ENCODE measurements around the gene TSSC4.

The TSSC4 gene

DNA sequence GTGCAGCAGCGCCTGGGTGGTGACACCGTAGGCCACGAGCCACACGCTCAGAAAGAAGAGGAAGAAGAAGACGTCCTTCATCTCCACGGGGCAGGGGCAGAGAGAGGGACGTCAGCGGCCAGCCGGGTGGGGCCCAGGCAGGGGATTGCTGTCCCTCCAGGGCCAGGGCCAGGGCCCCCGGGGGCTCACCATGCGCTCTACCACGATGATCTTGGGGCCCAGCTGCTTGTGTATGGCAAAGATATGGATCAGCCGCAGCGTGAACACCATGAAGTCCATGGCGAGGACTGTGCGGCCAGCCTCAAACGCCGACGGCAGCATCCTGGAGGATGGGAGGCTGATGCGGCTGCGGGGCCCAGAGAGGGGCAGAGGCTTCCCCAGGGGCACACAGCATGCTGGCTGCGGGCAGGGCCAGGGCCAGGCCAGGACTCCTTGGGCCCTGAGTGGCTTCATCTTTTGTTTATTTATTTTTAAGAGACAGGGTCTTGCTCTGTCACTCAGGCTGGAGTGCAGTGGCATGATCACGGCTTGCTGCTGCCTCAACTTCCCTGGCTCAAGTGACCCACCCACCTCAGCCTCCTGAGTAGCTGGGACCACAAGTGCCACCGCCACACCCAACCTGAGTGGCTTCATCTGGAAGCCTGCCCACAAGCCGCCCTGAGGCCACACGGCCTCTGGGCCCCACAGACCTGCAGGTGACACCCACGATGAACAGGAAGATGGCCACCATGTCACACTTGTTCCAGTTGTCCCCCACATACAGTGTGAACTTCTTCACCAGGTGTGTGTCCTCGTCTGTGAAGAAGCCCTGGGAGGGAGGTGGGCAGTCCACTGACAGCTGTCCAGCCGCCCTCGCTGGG lies 11.1 kb downstream of the TSSC4 start:
- Histone ChIP-seq H3K36me3 (ENCODE audit: low read depth) (no peaks in the 10 kb centered on the region), H3K4me3 (ENCODE audit: severe bottlenecking) (no peak overlapping the region), H3K27me3 (ENCODE audit: insufficient read depth, poor library complexity, severe bottlenecking) (no peaks in the 10 kb centered on the region), H3K9me3 (ENCODE audit: severe bottlenecking) (no peaks in the 10 kb centered on the region), H3K27ac (ENCODE audit: poor library complexity, severe bottlenecking) (no peak overlapping the region), H3K4me1 (ENCODE audit: insufficient read depth, poor library complexity, severe bottlenecking) (no peaks in the 10 kb centered on the region)
- ATAC-seq (ENCODE audit: low read depth) (no peak), DNase-seq (ENCODE audit: low spot score) (no peak)
- TF ChIP-seq, protein P1, sequence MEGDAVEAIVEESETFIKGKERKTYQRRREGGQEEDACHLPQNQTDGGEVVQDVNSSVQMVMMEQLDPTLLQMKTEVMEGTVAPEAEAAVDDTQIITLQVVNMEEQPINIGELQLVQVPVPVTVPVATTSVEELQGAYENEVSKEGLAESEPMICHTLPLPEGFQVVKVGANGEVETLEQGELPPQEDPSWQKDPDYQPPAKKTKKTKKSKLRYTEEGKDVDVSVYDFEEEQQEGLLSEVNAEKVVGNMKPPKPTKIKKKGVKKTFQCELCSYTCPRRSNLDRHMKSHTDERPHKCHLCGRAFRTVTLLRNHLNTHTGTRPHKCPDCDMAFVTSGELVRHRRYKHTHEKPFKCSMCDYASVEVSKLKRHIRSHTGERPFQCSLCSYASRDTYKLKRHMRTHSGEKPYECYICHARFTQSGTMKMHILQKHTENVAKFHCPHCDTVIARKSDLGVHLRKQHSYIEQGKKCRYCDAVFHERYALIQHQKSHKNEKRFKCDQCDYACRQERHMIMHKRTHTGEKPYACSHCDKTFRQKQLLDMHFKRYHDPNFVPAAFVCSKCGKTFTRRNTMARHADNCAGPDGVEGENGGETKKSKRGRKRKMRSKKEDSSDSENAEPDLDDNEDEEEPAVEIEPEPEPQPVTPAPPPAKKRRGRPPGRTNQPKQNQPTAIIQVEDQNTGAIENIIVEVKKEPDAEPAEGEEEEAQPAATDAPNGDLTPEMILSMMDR (IDR thresholded peaks at IDR 0.05; ENCODE audit: poor library complexity, severe bottlenecking) = no peak

DNA sequence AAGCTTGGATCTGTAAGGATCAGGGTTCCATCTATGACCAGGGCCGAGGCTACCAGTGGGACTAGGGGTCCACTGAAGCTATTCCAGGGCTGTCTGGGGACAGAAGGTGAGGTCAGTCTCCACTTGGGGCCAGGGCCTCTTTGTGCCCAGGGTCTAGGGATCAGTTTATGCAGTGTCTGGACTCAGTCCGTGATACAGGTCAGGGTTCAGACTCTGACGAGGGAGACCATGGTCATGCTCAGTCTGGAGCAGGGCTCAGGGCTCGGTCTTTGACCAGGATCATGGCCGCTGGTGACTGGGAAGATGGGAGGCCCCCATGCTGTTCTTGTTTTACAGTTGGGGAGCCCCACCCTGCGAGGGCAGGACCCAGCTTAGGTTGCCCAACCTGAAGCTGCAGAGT lies 11.8 kb downstream of the TSSC4 start:
- no peaks in the 10 kb centered on the region for H3K27me3 ChIP-seq (ENCODE audit: insufficient read depth, poor library complexity, severe bottlenecking)
- H3K36me3 ChIP-seq (ENCODE audit: low read depth) = no peaks in the 10 kb centered on the region
- H3K9me3 ChIP-seq (ENCODE audit: severe bottlenecking) = no peaks in the 10 kb centered on the region
- H3K4me1 ChIP-seq (ENCODE audit: insufficient read depth, poor library complexity, severe bottlenecking) = no peaks in the 10 kb centered on the region
- no peak overlapping the region for H3K4me3 ChIP-seq (ENCODE audit: severe bottlenecking)
- ATAC-seq (ENCODE audit: low read depth) (no peak), DNase-seq (ENCODE audit: low spot score) (no peak)
- TF ChIP-seq, protein P1 (IDR thresholded peaks at IDR 0.05; ENCODE audit: poor library complexity, severe bottlenecking) = no peak
- H3K27ac ChIP-seq (ENCODE audit: poor library complexity, severe bottlenecking) = no peak overlapping the region

DNA sequence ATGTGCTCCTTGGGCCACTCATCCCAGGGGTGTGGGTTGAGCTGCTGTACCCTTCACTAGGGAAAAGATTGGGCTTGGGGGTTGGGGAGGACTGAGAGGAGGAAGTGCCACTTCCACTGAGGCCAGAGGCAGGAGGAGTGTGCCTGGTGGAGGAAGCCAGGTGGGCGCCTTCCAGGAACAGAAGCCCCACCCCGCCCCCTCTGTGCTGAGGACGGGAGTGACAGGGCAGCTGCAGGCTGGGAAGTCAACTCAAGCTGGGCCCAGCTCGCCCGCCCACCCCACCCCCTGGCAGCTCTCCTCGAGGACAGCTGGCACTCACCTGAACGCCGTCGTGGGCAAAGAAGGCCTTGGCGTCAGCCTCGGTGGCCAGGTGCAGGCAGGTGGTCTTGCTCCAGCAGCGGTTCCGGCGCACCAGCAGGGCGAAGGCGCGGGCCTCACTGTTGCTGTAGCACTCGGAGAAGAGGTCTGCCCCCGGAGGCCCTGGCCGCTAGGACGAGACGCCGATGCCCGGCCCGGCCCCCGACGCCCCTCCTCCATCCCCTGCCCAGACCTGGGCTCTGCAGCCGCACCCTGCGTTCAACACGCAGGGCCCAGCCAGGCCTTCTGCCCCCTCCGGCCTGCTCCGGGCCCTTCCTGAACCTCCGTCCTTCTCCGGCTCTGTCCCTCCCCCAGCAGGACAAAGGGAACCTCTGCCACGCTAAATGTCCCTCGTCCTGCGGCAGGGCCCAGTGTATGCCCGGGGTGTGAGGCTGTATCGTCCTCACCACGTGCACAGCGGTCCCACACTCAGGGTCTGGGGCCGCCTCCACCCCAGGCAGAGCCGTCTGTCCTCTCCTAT lies 13.4 kb downstream of the TSSC4 start:
- DNase-seq (ENCODE audit: low spot score) = no peak
- Histone ChIP-seq H3K27me3 (ENCODE audit: insufficient read depth, poor library complexity, severe bottlenecking) (no peaks in the 10 kb centered on the region), H3K27ac (ENCODE audit: poor library complexity, severe bottlenecking) (no peak overlapping the region), H3K4me3 (ENCODE audit: severe bottlenecking) (no peak overlapping the region), H3K36me3 (ENCODE audit: low read depth) (no peaks in the 10 kb centered on the region), H3K9me3 (ENCODE audit: severe bottlenecking) (no peaks in the 10 kb centered on the region), H3K4me1 (ENCODE audit: insufficient read depth, poor library complexity, severe bottlenecking) (no peaks in the 10 kb centered on the region)
- no peak for ATAC-seq (ENCODE audit: low read depth)
- TF ChIP-seq, protein P1 (IDR thresholded peaks at IDR 0.05; ENCODE audit: poor library complexity, severe bottlenecking) = no peak

DNA sequence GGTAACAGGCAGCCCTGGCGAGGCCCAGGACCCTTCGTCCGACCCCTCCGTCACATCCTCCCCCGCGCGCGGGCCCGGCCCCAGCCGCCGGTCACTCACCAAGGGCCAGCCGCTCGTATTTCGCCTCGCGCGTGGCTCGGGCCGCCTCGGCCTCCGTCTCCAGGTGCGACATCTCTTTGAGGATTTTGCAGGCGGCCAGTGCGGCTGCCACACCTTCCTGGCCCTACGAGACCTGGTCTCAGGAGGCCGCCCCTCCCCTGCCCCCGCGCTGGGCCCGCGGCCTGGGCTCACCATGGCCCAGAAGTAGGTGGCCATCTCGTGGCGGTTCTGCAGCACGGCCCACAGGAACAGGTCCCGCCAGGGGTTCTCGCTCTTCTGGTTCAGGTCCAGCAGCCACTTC lies 14.1 kb downstream of the TSSC4 start:
- Histone ChIP-seq H3K4me1 (ENCODE audit: insufficient read depth, poor library complexity, severe bottlenecking) (no peaks in the 10 kb centered on the region), H3K4me3 (ENCODE audit: severe bottlenecking) (no peak overlapping the region)

More for the DNA sequence above, 14.1 kb downstream of the TSSC4 start:
- H3K36me3 ChIP-seq (ENCODE audit: low read depth) = no peaks in the 10 kb centered on the region
- ATAC-seq (ENCODE audit: low read depth) = no peak
- H3K9me3 ChIP-seq (ENCODE audit: severe bottlenecking) = no peaks in the 10 kb centered on the region
- TF ChIP-seq, protein P1 (IDR thresholded peaks at IDR 0.05; ENCODE audit: poor library complexity, severe bottlenecking) = no peak
- no peak for DNase-seq (ENCODE audit: low spot score)
- H3K27ac ChIP-seq (ENCODE audit: poor library complexity, severe bottlenecking) = no peak overlapping the region
- no peaks in the 10 kb centered on the region for H3K27me3 ChIP-seq (ENCODE audit: insufficient read depth, poor library complexity, severe bottlenecking)

Data from RWPE2 (cell line).